ENCODE data around the gene BAIAP2.

BAIAP2 gene

GRCh38 chr17:81046770-81047359 lies 11.9 kb downstream of the BAIAP2 start:
- no peak for TF ChIP-seq EZH2phosphoT487 (conservative IDR thresholded peaks at IDR 0.05; ENCODE audit: low read length)
- TF ChIP-seq CTCF (IDR thresholded peaks at IDR 0.05; ENCODE audit: insufficient read depth, low read length, poor library complexity, severe bottlenecking), result no peak
- no peak overlapping the region for H3K9ac ChIP-seq (ENCODE audit: low read length)
- H3K27me3 ChIP-seq (ENCODE audit: low read length), result no peaks in the 10 kb centered on the region
- H3K9me2 ChIP-seq (replicated peaks; ENCODE audit: insufficient read depth, low read length), result no peaks in the 10 kb centered on the region
- no peaks in the 10 kb centered on the region for H3K36me3 ChIP-seq (ENCODE audit: low read length)
- H2AFZ ChIP-seq (ENCODE audit: low read depth, low read length, severe bottlenecking), result no peak overlapping the region
- no peaks in the 10 kb centered on the region for H3K9me3 ChIP-seq (ENCODE audit: insufficient read depth, low read length)
- no peaks in the 10 kb centered on the region for H3F3A ChIP-seq (ENCODE audit: insufficient read depth)
- no peaks in the 10 kb centered on the region for H3K79me2 ChIP-seq (ENCODE audit: insufficient read depth, low read length)
- H3K4me2 ChIP-seq (ENCODE audit: low read depth, low read length, poor library complexity, severe bottlenecking), result no peak overlapping the region
- no peak overlapping the region for H3K4me3 ChIP-seq (ENCODE audit: insufficient read depth, low read length, poor library complexity, severe bottlenecking)
- H3K27ac ChIP-seq (ENCODE audit: low read depth, low read length), result no peak overlapping the region
- no peaks in the 10 kb centered on the region for H4K20me1 ChIP-seq (ENCODE audit: low read depth, low read length)

- no peak overlapping the region for H2AFZ ChIP-seq (ENCODE audit: low read depth, low read length, severe bottlenecking)
- no peaks in the 10 kb centered on the region for H3F3A ChIP-seq (ENCODE audit: insufficient read depth)
- H3K27ac ChIP-seq (ENCODE audit: low read depth, low read length), result no peak overlapping the region
- no peaks in the 10 kb centered on the region for H3K27me3 ChIP-seq (ENCODE audit: low read length)
- no peaks in the 10 kb centered on the region for H3K36me3 ChIP-seq (ENCODE audit: low read length)
- TF ChIP-seq CTCF (IDR thresholded peaks at IDR 0.05; ENCODE audit: insufficient read depth, low read length, poor library complexity, severe bottlenecking) (no peak), EZH2phosphoT487 (conservative IDR thresholded peaks at IDR 0.05; ENCODE audit: low read length) (no peak)
- H3K9ac ChIP-seq (ENCODE audit: low read length), result no peak overlapping the region
- no peaks in the 10 kb centered on the region for H3K9me2 ChIP-seq (replicated peaks; ENCODE audit: insufficient read depth, low read length)
- H3K9me3 ChIP-seq (ENCODE audit: insufficient read depth, low read length), result no peaks in the 10 kb centered on the region
- no peak overlapping the region for H3K4me3 ChIP-seq (ENCODE audit: insufficient read depth, low read length, poor library complexity, severe bottlenecking)
- no peak overlapping the region for H3K4me2 ChIP-seq (ENCODE audit: low read depth, low read length, poor library complexity, severe bottlenecking)
- no peaks in the 10 kb centered on the region for H3K79me2 ChIP-seq (ENCODE audit: insufficient read depth, low read length)
- no peaks in the 10 kb centered on the region for H4K20me1 ChIP-seq (ENCODE audit: low read depth, low read length)
Measured at GRCh38 chr17:81048827-81049371, 13.9 kb downstream of the BAIAP2 start.

GRCh38 chr17:81049372-81049911 lies 14.5 kb downstream of the BAIAP2 start:
- H3F3A ChIP-seq (ENCODE audit: insufficient read depth), result no peaks in the 10 kb centered on the region
- H3K36me3 ChIP-seq (ENCODE audit: low read length), result no peaks in the 10 kb centered on the region
- TF ChIP-seq CTCF (IDR thresholded peaks at IDR 0.05; ENCODE audit: insufficient read depth, low read length, poor library complexity, severe bottlenecking) (no peak), EZH2phosphoT487 (conservative IDR thresholded peaks at IDR 0.05; ENCODE audit: low read length) (no peak)
- no peak overlapping the region for H3K4me2 ChIP-seq (ENCODE audit: low read depth, low read length, poor library complexity, severe bottlenecking)
- H3K9ac ChIP-seq (ENCODE audit: low read length), result no peak overlapping the region
- no peaks in the 10 kb centered on the region for H3K27me3 ChIP-seq (ENCODE audit: low read length)
- H3K4me3 ChIP-seq (ENCODE audit: insufficient read depth, low read length, poor library complexity, severe bottlenecking), result no peak overlapping the region
- no peaks in the 10 kb centered on the region for H3K9me2 ChIP-seq (replicated peaks; ENCODE audit: insufficient read depth, low read length)
- no peaks in the 10 kb centered on the region for H4K20me1 ChIP-seq (ENCODE audit: low read depth, low read length)
- H3K9me3 ChIP-seq (ENCODE audit: insufficient read depth, low read length), result no peaks in the 10 kb centered on the region
- H3K79me2 ChIP-seq (ENCODE audit: insufficient read depth, low read length), result no peaks in the 10 kb centered on the region
- H2AFZ ChIP-seq (ENCODE audit: low read depth, low read length, severe bottlenecking), result no peak overlapping the region
- H3K27ac ChIP-seq (ENCODE audit: low read depth, low read length), result no peak overlapping the region

Data from SU-DHL-6 (cell line).